ENCODE measurements around the gene MAPK8.

Gene MAPK8

GRCh38 chr10:48381971-48382370 is 75.5 kb downstream of the MAPK8 start:
- H3K4me3 ChIP-seq (ENCODE audit: low read depth, low read length) = no peak overlapping the region

GRCh38 chr10:48382982-48383381 is 76.5 kb downstream of the MAPK8 start:
- H3K4me3 ChIP-seq (ENCODE audit: low read depth, low read length) = no peak overlapping the region

GRCh38 chr10:48383393-48383792 is 76.9 kb downstream of the MAPK8 start:
- H3K4me3 ChIP-seq (ENCODE audit: low read depth, low read length) = no peak overlapping the region

- H3K4me3 ChIP-seq (ENCODE audit: low read depth, low read length) = no peak overlapping the region
Measured at GRCh38 chr10:48384699-48384982, 78.2 kb downstream of the MAPK8 start.

GRCh38 chr10:48389272-48389671 is 82.8 kb downstream of the MAPK8 start:
- H3K4me3 ChIP-seq (ENCODE audit: low read depth, low read length) = no peak overlapping the region

- H3K4me3 ChIP-seq (ENCODE audit: low read depth, low read length) = no peak overlapping the region
Measured at GRCh38 chr10:48389846-48390557, 83.5 kb downstream of the MAPK8 start.

GRCh38 chr10:48390558-48390871 is 84.0 kb downstream of the MAPK8 start:
- no peak overlapping the region for H3K4me3 ChIP-seq (ENCODE audit: low read depth, low read length)

- no peak overlapping the region for H3K4me3 ChIP-seq (ENCODE audit: low read depth, low read length)
Measured at GRCh38 chr10:48390933-48391845, 84.7 kb downstream of the MAPK8 start.

GRCh38 chr10:48391994-48392393 is 85.5 kb downstream of the MAPK8 start:
- no peak overlapping the region for H3K4me3 ChIP-seq (ENCODE audit: low read depth, low read length)

GRCh38 chr10:48398261-48398660 is 91.8 kb downstream of the MAPK8 start:
- no peak overlapping the region for H3K4me3 ChIP-seq (ENCODE audit: low read depth, low read length)

GRCh38 chr10:48399056-48399541 is 92.6 kb downstream of the MAPK8 start:
- H3K4me3 ChIP-seq (ENCODE audit: low read depth, low read length) = no peak overlapping the region

- no peak overlapping the region for H3K4me3 ChIP-seq (ENCODE audit: low read depth, low read length)
Measured at GRCh38 chr10:48399551-48399950, 93.1 kb downstream of the MAPK8 start.

- H3K4me3 ChIP-seq (ENCODE audit: low read depth, low read length) = no peak overlapping the region
Measured at GRCh38 chr10:48400129-48400849, 93.8 kb downstream of the MAPK8 start.

- no peak overlapping the region for H3K4me3 ChIP-seq (ENCODE audit: low read depth, low read length)
Measured at GRCh38 chr10:48400850-48401220, 94.4 kb downstream of the MAPK8 start.

- no peak overlapping the region for H3K4me3 ChIP-seq (ENCODE audit: low read depth, low read length)
Measured at GRCh38 chr10:48404646-48405045, 98.2 kb downstream of the MAPK8 start.

- no peak overlapping the region for H3K4me3 ChIP-seq (ENCODE audit: low read depth, low read length)
Measured at GRCh38 chr10:48406204-48406603, 99.7 kb downstream of the MAPK8 start.

- H3K4me3 ChIP-seq (ENCODE audit: low read depth, low read length) = no peak overlapping the region
Measured at GRCh38 chr10:48406658-48407057, 100.2 kb downstream of the MAPK8 start.

- H3K4me3 ChIP-seq (ENCODE audit: low read depth, low read length) = no peak overlapping the region
Measured at GRCh38 chr10:48410503-48410902, 104.0 kb downstream of the MAPK8 start.

- H3K4me3 ChIP-seq (ENCODE audit: low read depth, low read length) = no peak overlapping the region
Measured at GRCh38 chr10:48411510-48411909, 105.0 kb downstream of the MAPK8 start.

GRCh38 chr10:48412081-48412480 is 105.6 kb downstream of the MAPK8 start:
- H3K4me3 ChIP-seq (ENCODE audit: low read depth, low read length) = no peak overlapping the region

- no peak overlapping the region for H3K4me3 ChIP-seq (ENCODE audit: low read depth, low read length)
Measured at GRCh38 chr10:48412933-48413332, 106.5 kb downstream of the MAPK8 start.

- no peak overlapping the region for H3K4me3 ChIP-seq (ENCODE audit: low read depth, low read length)
Measured at GRCh38 chr10:48414160-48414559, 107.7 kb downstream of the MAPK8 start.
